ENCODE measurements around the gene SLCO1A2. TPM values are rescaled to one million over a fixed set of nuclear protein-coding genes. Genes with fewer than 3 reads are reported as not detected.

SLCO1A2 gene
- total and polyA plus RNA-seq, 2 of the 8 experiments (the other 6 are each of a cell fraction or from before 2014, with no cell fraction given): 2.9 to 5.1 TPM

- H3K9ac ChIP-seq (replicated peaks in 1 of 4; ENCODE audit: extremely low read depth in 1 of 4, low read depth in 3 of 4, low read length in 3 of 4): no peak overlapping the region
- H3K56ac ChIP-seq (replicated peaks; ENCODE audit: insufficient read length, low read depth, low read length): no peak overlapping the region
- no peak overlapping the region for H4K5ac ChIP-seq (ENCODE audit: insufficient read length, low read depth, low read length)
- TF ChIP-seq BCL11A (IDR thresholded peaks at IDR 0.05; ENCODE audit: low read depth in 2 of 2, low read length in 2 of 2) (no peak), USF2 (IDR thresholded peaks at IDR 0.05; ENCODE audit: low read length) (no peak), HDAC2 (IDR thresholded peaks at IDR 0.05; ENCODE audit: borderline replicate concordance in 1 of 2, low read depth in 2 of 2, low read length in 2 of 2) (no peak)
- no peak overlapping the region for H2BK12ac ChIP-seq (ENCODE audit: low read depth, low read length)
- H2BK5ac ChIP-seq (ENCODE audit: low read depth, low read length): no peak overlapping the region
- H3K9me3 ChIP-seq (ENCODE audit: insufficient read depth in 2 of 2, low read depth in 1 of 2, low read length in 1 of 2): no peaks in the 10 kb centered on the region
- no peak overlapping the region for H3K14ac ChIP-seq (ENCODE audit: insufficient read length)
- H3K4ac ChIP-seq (replicated peaks; ENCODE audit: insufficient read length, low read depth, low read length): no peak overlapping the region
- H3K23me2 ChIP-seq (ENCODE audit: low read depth, low read length): no peaks in the 10 kb centered on the region
- H2AFZ ChIP-seq (ENCODE audit: low read length): no peak overlapping the region
- no peaks in the 10 kb centered on the region for H3K4me1 ChIP-seq (replicated peaks in 1 of 4; ENCODE audit: control insufficient read depth in 3 of 4, insufficient read depth in 4 of 4, low read length in 3 of 4)
- H3K79me1 ChIP-seq (ENCODE audit: low read depth, low read length): no peaks in the 10 kb centered on the region
- H3K36me3 ChIP-seq (ENCODE audit: control insufficient read depth in 2 of 4, insufficient read depth in 4 of 4, low read length in 3 of 4): no peaks in the 10 kb centered on the region
- H2AK5ac ChIP-seq (ENCODE audit: low read depth, low read length): no peak overlapping the region
- CTCF ChIA-PET (ENCODE audit: partially characterized antibody): no interaction called here
- H2BK120ac ChIP-seq (replicated peaks; ENCODE audit: low read depth, low read length): no peak overlapping the region
- no peak overlapping the region for H3K23ac ChIP-seq (ENCODE audit: insufficient read length)
- H3K4me2 ChIP-seq (ENCODE audit: insufficient read depth in 1 of 2, low read depth in 2 of 2, low read length in 2 of 2): no peak overlapping the region
- DNase-seq (ENCODE audit: low read depth in 1 of 2, low spot score in 2 of 2): no peak
- H2BK20ac ChIP-seq (ENCODE audit: low read length): no peak overlapping the region
- H3K18ac ChIP-seq (ENCODE audit: extremely low read depth, low read length): no peak overlapping the region
- H3K27ac ChIP-seq (ENCODE audit: low read depth, low read length): no peak overlapping the region
- FAIRE-seq: no peak
- no peak overlapping the region for H2BK15ac ChIP-seq (ENCODE audit: low read length)
- no peaks in the 10 kb centered on the region for H3K27me3 ChIP-seq (replicated peaks in 1 of 4; ENCODE audit: control insufficient read depth in 3 of 4, extremely low read depth in 1 of 4, insufficient read depth in 3 of 4, low read length in 3 of 4)
- no peak overlapping the region for H4K8ac ChIP-seq (ENCODE audit: extremely low read depth, insufficient read depth, low read length)
- H3K4me3 ChIP-seq (ENCODE audit: extremely low read depth in 1 of 4, insufficient read depth in 2 of 4, low read depth in 3 of 4, low read length in 4 of 4): no peak overlapping the region
- no peaks in the 10 kb centered on the region for H3K79me2 ChIP-seq (ENCODE audit: control insufficient read depth in 1 of 2, insufficient read depth in 2 of 2, low read length in 2 of 2)
- no peaks in the 10 kb centered on the region for H4K20me1 ChIP-seq (replicated peaks in 1 of 2; ENCODE audit: control insufficient read depth in 1 of 2, insufficient read depth in 2 of 2, low read length in 2 of 2)
- POLR2A ChIA-PET (ENCODE audit: partially characterized antibody): no interaction called here
- no peak overlapping the region for H4K91ac ChIP-seq (replicated peaks; ENCODE audit: insufficient read length, low read length)
These were observed 113.6 kb downstream of the SLCO1A2 start for GRCh38 chr12:21221072-21221471.

Data from H1 (cell line).